ENCODE results near the gene FXYD3.
"Not testable (repeated sequence)": the region's sequence is repeated elsewhere in the genome, so short reads cannot be mapped to it uniquely, and the experiment has no call there.

FXYD3 gene

GRCh38 chr19:35142606-35143230 is 27.1 kb downstream of the FXYD3 start:
- DNase-seq (ENCODE audit: low spot score): peak; percentile 83

- no peak for DNase-seq (ENCODE audit: low spot score)
Observed at GRCh38 chr19:35143231-35143715, 27.6 kb downstream of the FXYD3 start, which contains the start of gene FXYD7. Gene FXYD7, plus strand, starts transcription at chr19:35143255. Its CDS starts 79 bp downstream, at chr19:35143334.

GRCh38 chr19:35143818-35144217 is 28.2 kb downstream of the FXYD3 start:
- no peak for DNase-seq (ENCODE audit: low spot score)

- no peak for DNase-seq (ENCODE audit: low spot score)
Observed at GRCh38 chr19:35144259-35144599, 28.6 kb downstream of the FXYD3 start.

- DNase-seq (ENCODE audit: low spot score): peak; percentile 63
Observed at GRCh38 chr19:35144600-35145436, 29.2 kb downstream of the FXYD3 start.

- no peak for DNase-seq (ENCODE audit: low spot score)
Observed at GRCh38 chr19:35146746-35147459, 31.3 kb downstream of the FXYD3 start.

- DNase-seq (ENCODE audit: low spot score): no peak
Observed at GRCh38 chr19:35149463-35149862, 33.8 kb downstream of the FXYD3 start.

GRCh38 chr19:35150445-35150844 is 34.8 kb downstream of the FXYD3 start:
- DNase-seq (ENCODE audit: low spot score): no peak

- DNase-seq (ENCODE audit: low spot score): no peak
Observed at GRCh38 chr19:35151273-35152065, 35.8 kb downstream of the FXYD3 start.

- not testable (repeated sequence) for DNase-seq (ENCODE audit: low spot score)
Observed at GRCh38 chr19:35153129-35153522, 37.5 kb downstream of the FXYD3 start.

- DNase-seq (ENCODE audit: low spot score): peak; percentile 78
Observed at GRCh38 chr19:35153701-35154524, 38.3 kb downstream of the FXYD3 start.

GRCh38 chr19:35154525-35155406 is 39.1 kb downstream of the FXYD3 start, which contains the start of gene FXYD5:
Gene FXYD5, plus strand, starts transcription at chr19:35154735. Its CDS starts 816 bp downstream, at chr19:35155551.
- DNase-seq (ENCODE audit: low spot score): peak; percentile 70

- no peak for DNase-seq (ENCODE audit: low spot score)
Observed at GRCh38 chr19:35155441-35155840, 39.8 kb downstream of the FXYD3 start.

- DNase-seq (ENCODE audit: low spot score): no peak
Observed at GRCh38 chr19:35155981-35156672, 40.5 kb downstream of the FXYD3 start.

GRCh38 chr19:35156673-35157014 is 41.0 kb downstream of the FXYD3 start:
- no peak for DNase-seq (ENCODE audit: low spot score)

- no peak for DNase-seq (ENCODE audit: low spot score)
Observed at GRCh38 chr19:35157431-35157830, 41.8 kb downstream of the FXYD3 start.

- no peak for DNase-seq (ENCODE audit: low spot score)
Observed at GRCh38 chr19:35159606-35160005, 44.0 kb downstream of the FXYD3 start.

- no peak for DNase-seq (ENCODE audit: low spot score)
Observed at GRCh38 chr19:35160629-35161433, 45.2 kb downstream of the FXYD3 start.

- no peak for DNase-seq (ENCODE audit: low spot score)
Observed at GRCh38 chr19:35161434-35161743, 45.8 kb downstream of the FXYD3 start.
